ENCODE results near the gene VENTX.

Gene VENTX

GRCh38 chr10:133289761-133290160, 52.1 kb downstream of the VENTX start:
- FAIRE-seq = no peak
- DNase-seq (ENCODE audit: insufficient read length, low spot score) = no peak
- no peak for TF ChIP-seq POLR2A (IDR thresholded peaks at IDR 0.05; ENCODE audit: low read depth, low read length)

Data from H54 (cell line).